ENCODE results near the gene NFE2L3.
"Not testable (repeated sequence)": the region's sequence is repeated elsewhere in the genome, so short reads cannot be mapped to it uniquely, and the experiment has no call there.

DNA sequence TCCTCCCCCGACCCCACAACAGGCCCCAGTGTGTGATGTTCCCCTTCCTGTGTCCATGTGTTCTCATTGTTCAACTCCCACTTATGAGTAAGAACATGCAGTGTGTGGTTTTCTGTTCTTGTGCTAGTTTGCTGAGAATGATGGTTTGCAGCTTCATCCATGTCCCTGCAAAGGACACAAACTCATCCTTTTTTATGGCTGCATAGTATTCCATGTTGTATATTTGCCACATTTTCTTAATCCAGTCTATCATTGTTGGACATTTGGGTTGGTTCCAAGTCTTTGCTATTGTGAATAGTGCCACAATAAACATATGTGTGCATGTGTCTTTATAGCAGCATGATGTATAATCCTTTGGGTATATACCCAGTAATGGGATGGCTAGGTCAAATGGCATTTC is 11.8 kb downstream of the NFE2L3 start:
- TF ChIP-seq, protein P1, sequence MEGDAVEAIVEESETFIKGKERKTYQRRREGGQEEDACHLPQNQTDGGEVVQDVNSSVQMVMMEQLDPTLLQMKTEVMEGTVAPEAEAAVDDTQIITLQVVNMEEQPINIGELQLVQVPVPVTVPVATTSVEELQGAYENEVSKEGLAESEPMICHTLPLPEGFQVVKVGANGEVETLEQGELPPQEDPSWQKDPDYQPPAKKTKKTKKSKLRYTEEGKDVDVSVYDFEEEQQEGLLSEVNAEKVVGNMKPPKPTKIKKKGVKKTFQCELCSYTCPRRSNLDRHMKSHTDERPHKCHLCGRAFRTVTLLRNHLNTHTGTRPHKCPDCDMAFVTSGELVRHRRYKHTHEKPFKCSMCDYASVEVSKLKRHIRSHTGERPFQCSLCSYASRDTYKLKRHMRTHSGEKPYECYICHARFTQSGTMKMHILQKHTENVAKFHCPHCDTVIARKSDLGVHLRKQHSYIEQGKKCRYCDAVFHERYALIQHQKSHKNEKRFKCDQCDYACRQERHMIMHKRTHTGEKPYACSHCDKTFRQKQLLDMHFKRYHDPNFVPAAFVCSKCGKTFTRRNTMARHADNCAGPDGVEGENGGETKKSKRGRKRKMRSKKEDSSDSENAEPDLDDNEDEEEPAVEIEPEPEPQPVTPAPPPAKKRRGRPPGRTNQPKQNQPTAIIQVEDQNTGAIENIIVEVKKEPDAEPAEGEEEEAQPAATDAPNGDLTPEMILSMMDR (IDR thresholded peaks at IDR 0.05): not testable (repeated sequence)
- TF ChIP-seq EZH2 (IDR thresholded peaks at IDR 0.05; ENCODE audit: borderline replicate concordance, insufficient read depth, low read depth, low read length, poor library complexity, severe bottlenecking): not testable (repeated sequence)
